Measurements from ENCODE around the gene GPR156.
"Not testable (repeated sequence)": the region's sequence is repeated elsewhere in the genome, so short reads cannot be mapped to it uniquely, and the experiment has no call there.

Gene GPR156

GRCh38 chr3:120284747-120285507, at the start of gene GPR156:
GPR156 (minus strand) TSS chr3:120285222; CDS start chr3:120244098, 41,124 bp downstream.
- peak within 1 kb of the TSS; percentile 64 for H3K4me3 ChIP-seq (ENCODE audit: low read depth, low read length)
- H3K9ac ChIP-seq (ENCODE audit: low read depth, low read length), result peak within 1 kb of the TSS; percentile 39; the same call in 1 of the 2 replicates
- no peak within 1 kb of the TSS for H3K27ac ChIP-seq (ENCODE audit: low read depth, low read length)
- peaks cover 36% of the 10 kb centered on the region for H3K27me3 ChIP-seq (ENCODE audit: control insufficient read depth, insufficient read depth, low read length)
- no peaks in the 10 kb centered on the region for H3K36me3 ChIP-seq (ENCODE audit: control insufficient read depth, insufficient read depth, low read length)
- H3K4me1 ChIP-seq (ENCODE audit: control insufficient read depth, insufficient read depth, low read length), result peaks cover 13% of the 10 kb centered on the region; the same call in 1 of the 2 replicates
- H3K9me3 ChIP-seq (ENCODE audit: control insufficient read depth, insufficient read depth, low read length), result no peaks in the 10 kb centered on the region

DNA sequence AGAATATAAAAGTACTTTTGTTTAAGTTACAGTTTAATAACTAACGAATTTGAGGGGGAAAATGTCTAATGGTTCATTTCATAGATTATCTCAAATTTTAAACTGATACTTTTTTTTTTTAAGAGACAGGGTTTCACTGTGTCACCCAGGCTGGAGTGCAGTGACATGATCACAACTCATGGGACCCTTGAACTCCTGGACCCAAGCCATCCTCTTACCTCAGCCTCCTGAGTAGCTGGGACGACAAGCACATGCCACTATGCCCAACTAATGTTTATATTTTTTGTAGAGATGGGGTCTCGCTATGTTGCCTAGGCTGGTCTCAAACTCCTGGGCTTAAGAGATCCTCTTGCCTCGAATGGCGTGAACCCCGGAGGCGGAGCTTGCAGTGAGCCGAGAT, 47.6 kb upstream of the GPR156 start:
- Histone ChIP-seq H3K9me3 (ENCODE audit: control insufficient read depth, insufficient read depth, low read length) (no peaks in the 10 kb centered on the region), H3K4me1 (ENCODE audit: control insufficient read depth, insufficient read depth, low read length) (no peaks in the 10 kb centered on the region), H3K4me3 (ENCODE audit: low read depth, low read length) (no peak overlapping the region), H3K9ac (ENCODE audit: low read depth, low read length) (no peak overlapping the region), H3K27ac (ENCODE audit: low read depth, low read length) (no peak overlapping the region), H3K36me3 (ENCODE audit: control insufficient read depth, insufficient read depth, low read length) (peaks cover 39% of the 10 kb centered on the region), H3K27me3 (ENCODE audit: control insufficient read depth, insufficient read depth, low read length) (no peaks in the 10 kb centered on the region)

GRCh38 chr3:120331076-120331475, 46.1 kb upstream of the GPR156 start:
- H3K27ac ChIP-seq (ENCODE audit: low read depth, low read length), result no peak overlapping the region
- H3K4me1 ChIP-seq (ENCODE audit: control insufficient read depth, insufficient read depth, low read length), result no peaks in the 10 kb centered on the region
- no peak overlapping the region for H3K9ac ChIP-seq (ENCODE audit: low read depth, low read length)
- no peaks in the 10 kb centered on the region for H3K27me3 ChIP-seq (ENCODE audit: control insufficient read depth, insufficient read depth, low read length)
- no peaks in the 10 kb centered on the region for H3K9me3 ChIP-seq (ENCODE audit: control insufficient read depth, insufficient read depth, low read length)
- H3K36me3 ChIP-seq (ENCODE audit: control insufficient read depth, insufficient read depth, low read length), result peaks cover 39% of the 10 kb centered on the region
- H3K4me3 ChIP-seq (ENCODE audit: low read depth, low read length), result no peak overlapping the region

DNA sequence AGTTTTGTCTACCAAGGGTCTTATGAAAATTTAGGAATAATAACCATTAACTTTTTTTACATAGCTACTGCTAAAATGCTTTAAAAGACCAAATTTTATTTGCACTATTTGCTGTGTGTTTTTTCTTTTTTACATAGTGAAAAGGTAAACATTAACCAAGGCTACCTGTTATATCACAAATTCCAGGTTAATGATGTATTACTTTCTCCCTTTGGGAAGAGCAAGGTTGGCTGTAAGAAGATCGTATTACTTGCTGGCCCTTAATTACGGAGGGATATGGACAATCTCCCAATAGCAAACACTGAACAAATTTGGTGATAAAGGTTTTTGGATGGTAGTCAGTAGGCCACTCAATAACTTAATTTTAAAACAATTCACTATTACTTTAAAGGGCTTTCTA, 41.8 kb upstream of the GPR156 start:
- no peak overlapping the region for H3K9ac ChIP-seq (ENCODE audit: low read depth, low read length)
- H3K36me3 ChIP-seq (ENCODE audit: control insufficient read depth, insufficient read depth, low read length), result peaks cover 18% of the 10 kb centered on the region
- H3K4me1 ChIP-seq (ENCODE audit: control insufficient read depth, insufficient read depth, low read length), result peaks cover 6% of the 10 kb centered on the region; the same call in 1 of the 2 replicates
- H3K27ac ChIP-seq (ENCODE audit: low read depth, low read length), result no peak overlapping the region
- no peaks in the 10 kb centered on the region for H3K9me3 ChIP-seq (ENCODE audit: control insufficient read depth, insufficient read depth, low read length)
- H3K27me3 ChIP-seq (ENCODE audit: control insufficient read depth, insufficient read depth, low read length), result no peaks in the 10 kb centered on the region
- no peak overlapping the region for H3K4me3 ChIP-seq (ENCODE audit: low read depth, low read length)

- Histone ChIP-seq H3K27me3 (ENCODE audit: control insufficient read depth, insufficient read depth, low read length) (no peaks in the 10 kb centered on the region), H3K9ac (ENCODE audit: low read depth, low read length) (no peak overlapping the region), H3K27ac (ENCODE audit: low read depth, low read length) (no peak overlapping the region), H3K4me3 (ENCODE audit: low read depth, low read length) (no peak overlapping the region), H3K36me3 (ENCODE audit: control insufficient read depth, insufficient read depth, low read length) (no peaks in the 10 kb centered on the region), H3K4me1 (ENCODE audit: control insufficient read depth, insufficient read depth, low read length) (peaks cover 6% of the 10 kb centered on the region; the same call in 1 of the 2 replicates), H3K9me3 (ENCODE audit: control insufficient read depth, insufficient read depth, low read length) (no peaks in the 10 kb centered on the region)
These were observed 39.2 kb upstream of the GPR156 start for GRCh38 chr3:120324190-120324589.

- not testable (repeated sequence) for H3K4me3 ChIP-seq (ENCODE audit: low read depth, low read length); H3K36me3 ChIP-seq (ENCODE audit: control insufficient read depth, insufficient read depth, low read length); H3K9me3 ChIP-seq (ENCODE audit: control insufficient read depth, insufficient read depth, low read length); H3K9ac ChIP-seq (ENCODE audit: low read depth, low read length); H3K27ac ChIP-seq (ENCODE audit: low read depth, low read length); H3K27me3 ChIP-seq (ENCODE audit: control insufficient read depth, insufficient read depth, low read length); H3K4me1 ChIP-seq (ENCODE audit: control insufficient read depth, insufficient read depth, low read length)
These were observed 38.7 kb upstream of the GPR156 start for GRCh38 chr3:120323761-120324160.

DNA sequence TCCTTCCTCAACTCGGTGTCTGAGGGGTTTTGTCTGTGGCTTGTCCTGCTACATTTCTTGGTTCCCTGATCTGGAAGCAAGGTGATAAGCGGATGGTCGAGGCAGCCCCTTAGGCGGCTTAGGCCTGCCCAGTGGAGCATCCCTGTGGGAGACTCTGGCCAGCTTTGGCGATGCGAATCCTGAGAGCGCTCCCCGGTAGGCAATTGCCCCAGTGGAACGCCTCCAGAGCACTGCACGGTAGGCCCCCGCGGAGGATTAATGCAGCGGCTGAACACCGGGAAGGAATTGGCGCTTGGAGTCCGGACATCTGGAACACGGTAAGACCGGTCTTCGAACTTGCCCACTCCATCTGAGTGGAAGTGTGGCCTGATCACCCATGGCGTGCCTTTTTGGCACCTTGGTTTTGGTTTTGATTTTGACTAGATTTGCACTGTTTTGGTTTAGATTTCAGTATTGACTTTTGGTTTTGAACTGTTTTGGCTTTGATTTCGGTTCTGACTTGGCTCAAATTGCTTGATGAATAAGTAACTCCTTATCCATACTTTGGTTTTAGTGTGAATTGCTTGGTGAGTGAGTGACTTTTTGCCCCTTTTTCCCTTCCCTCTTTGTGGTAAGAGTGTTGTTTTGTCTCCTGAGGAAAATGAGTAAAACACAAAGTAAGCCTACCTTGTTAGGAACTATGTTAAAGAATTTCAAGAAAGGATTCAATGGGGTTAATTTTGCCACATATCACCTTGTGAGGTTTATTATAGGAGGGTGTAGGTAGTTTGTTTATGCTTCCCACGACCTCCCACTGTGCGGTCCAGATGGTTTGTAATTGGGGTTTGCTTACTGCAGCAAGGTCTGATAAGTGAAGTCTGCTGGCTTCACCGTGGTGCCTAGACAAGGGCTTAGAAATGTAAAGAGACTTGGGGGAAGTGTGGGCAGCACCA, 27.1 kb upstream of the GPR156 start:
- H3K4me1 ChIP-seq (ENCODE audit: control insufficient read depth, insufficient read depth, low read length), result no peaks in the 10 kb centered on the region
- no peaks in the 10 kb centered on the region for H3K36me3 ChIP-seq (ENCODE audit: control insufficient read depth, insufficient read depth, low read length)
- H3K27ac ChIP-seq (ENCODE audit: low read depth, low read length), result no peak overlapping the region
- H3K9ac ChIP-seq (ENCODE audit: low read depth, low read length), result no peak overlapping the region
- no peak overlapping the region for H3K4me3 ChIP-seq (ENCODE audit: low read depth, low read length)
- no peaks in the 10 kb centered on the region; the same call in 1 of the 2 replicates for H3K9me3 ChIP-seq (ENCODE audit: control insufficient read depth, insufficient read depth, low read length)
- no peaks in the 10 kb centered on the region for H3K27me3 ChIP-seq (ENCODE audit: control insufficient read depth, insufficient read depth, low read length)

DNA sequence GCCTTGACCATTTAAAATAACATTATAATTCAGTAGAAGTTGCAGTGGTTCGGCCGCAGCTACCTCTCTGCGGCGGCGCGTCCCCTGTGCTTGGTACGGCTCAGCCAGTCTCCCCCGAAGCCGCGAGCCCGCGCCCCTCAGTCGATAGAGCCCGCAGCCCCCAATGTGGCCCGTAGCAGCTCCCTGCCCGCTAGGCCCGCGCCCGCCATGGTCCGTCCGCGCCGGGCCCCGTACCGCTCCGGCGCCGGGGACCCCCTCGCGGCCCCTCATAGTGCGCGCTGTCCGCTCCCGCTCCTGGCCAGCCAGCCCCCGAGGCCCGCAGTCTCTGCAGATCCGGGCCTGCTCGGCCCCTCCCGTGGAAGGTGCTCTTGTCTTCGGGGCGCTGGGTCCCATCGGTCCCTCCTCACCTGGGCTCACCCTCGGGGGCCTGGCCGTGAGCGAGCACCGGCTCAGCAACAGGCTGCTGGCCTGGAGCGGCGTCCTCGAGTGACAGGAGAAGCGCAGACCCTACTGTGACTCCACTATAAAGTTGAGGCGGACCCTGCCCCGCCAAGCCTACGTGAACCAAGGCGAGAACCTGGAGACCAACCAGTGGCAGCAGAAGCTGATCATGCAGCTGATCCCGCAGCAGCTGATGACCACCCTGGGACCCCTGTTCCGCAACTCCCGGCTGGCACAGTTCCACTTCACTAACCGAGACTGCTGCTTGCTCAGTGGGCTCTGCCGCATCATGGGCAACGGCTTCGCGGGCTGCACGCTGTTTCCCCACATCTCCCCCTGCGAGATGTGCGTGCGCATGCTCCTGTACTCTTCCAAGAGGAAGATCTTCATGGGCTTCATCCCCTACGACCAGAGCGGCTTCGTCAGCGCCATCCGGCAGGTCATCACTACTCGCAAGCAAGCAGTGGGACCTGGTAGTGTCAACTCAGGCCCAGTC, 21.8 kb upstream of the GPR156 start:
- Histone ChIP-seq H3K9me3 (ENCODE audit: control insufficient read depth, insufficient read depth, low read length) (no peaks in the 10 kb centered on the region), H3K27me3 (ENCODE audit: control insufficient read depth, insufficient read depth, low read length) (no peaks in the 10 kb centered on the region), H3K9ac (ENCODE audit: low read depth, low read length) (no peak overlapping the region), H3K27ac (ENCODE audit: low read depth, low read length) (no peak overlapping the region), H3K36me3 (ENCODE audit: control insufficient read depth, insufficient read depth, low read length) (no peaks in the 10 kb centered on the region), H3K4me1 (ENCODE audit: control insufficient read depth, insufficient read depth, low read length) (no peaks in the 10 kb centered on the region), H3K4me3 (ENCODE audit: low read depth, low read length) (no peak overlapping the region)

GRCh38 chr3:120304616-120305015, 19.6 kb upstream of the GPR156 start:
- Histone ChIP-seq H3K9ac (ENCODE audit: low read depth, low read length) (no peak overlapping the region), H3K4me3 (ENCODE audit: low read depth, low read length) (no peak overlapping the region), H3K27ac (ENCODE audit: low read depth, low read length) (no peak overlapping the region), H3K27me3 (ENCODE audit: control insufficient read depth, insufficient read depth, low read length) (no peaks in the 10 kb centered on the region), H3K4me1 (ENCODE audit: control insufficient read depth, insufficient read depth, low read length) (no peaks in the 10 kb centered on the region), H3K36me3 (ENCODE audit: control insufficient read depth, insufficient read depth, low read length) (no peaks in the 10 kb centered on the region), H3K9me3 (ENCODE audit: control insufficient read depth, insufficient read depth, low read length) (no peaks in the 10 kb centered on the region)

DNA sequence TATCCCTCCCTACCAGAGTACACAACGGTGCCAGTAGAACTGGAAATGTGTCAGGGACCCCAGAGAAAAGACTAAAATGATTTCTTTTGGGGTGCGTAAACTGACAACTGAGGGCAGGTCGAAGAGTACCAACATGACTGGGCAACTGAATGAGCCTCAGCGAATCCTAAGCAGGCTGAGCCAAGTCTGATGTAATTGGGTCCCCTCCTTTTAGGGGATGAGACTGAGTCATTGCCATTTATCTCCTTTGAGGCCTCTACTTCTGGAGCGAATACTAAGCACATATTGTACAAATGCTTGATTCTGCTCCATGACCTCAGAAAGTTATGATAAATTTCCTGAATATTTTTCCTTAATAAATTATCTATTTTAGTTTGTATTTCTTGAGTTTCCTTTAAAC, 17.3 kb upstream of the GPR156 start:
- H3K36me3 ChIP-seq (ENCODE audit: control insufficient read depth, insufficient read depth, low read length), result no peaks in the 10 kb centered on the region
- H3K27ac ChIP-seq (ENCODE audit: low read depth, low read length), result no peak overlapping the region

More for the DNA sequence above, 17.3 kb upstream of the GPR156 start:
- Histone ChIP-seq H3K9me3 (ENCODE audit: control insufficient read depth, insufficient read depth, low read length) (no peaks in the 10 kb centered on the region), H3K27me3 (ENCODE audit: control insufficient read depth, insufficient read depth, low read length) (no peaks in the 10 kb centered on the region), H3K9ac (ENCODE audit: low read depth, low read length) (no peak overlapping the region), H3K4me3 (ENCODE audit: low read depth, low read length) (no peak overlapping the region), H3K4me1 (ENCODE audit: control insufficient read depth, insufficient read depth, low read length) (no peaks in the 10 kb centered on the region)

Data from HUES48 (cell line).